NT2/D1 (cell line): ENCODE measurements around the gene RAB33B.

Experiments
- DNase-seq: peaks from one replicate; pipeline ENCODE4 v3.0.0-alpha.2; 2011; ENCODE audit warnings: low read depth, low spot score
- H3K27me3 ChIP-seq: 2 replicates; pipeline ENCODE4 v1.6.0; 2011; ENCODE audit warnings: mild to moderate bottlenecking; ENCODE audit not compliant: insufficient read length, insufficient read depth
- H3K36me3 ChIP-seq: 2 replicates; pipeline ENCODE4 v1.6.1; 2011; ENCODE audit warnings: mild to moderate bottlenecking, low read length, mixed read lengths; ENCODE audit not compliant: insufficient read depth, insufficient read length
- H3K4me1 ChIP-seq: 2 replicates; pipeline ENCODE4 v1.5.1; 2011; ENCODE audit not compliant: insufficient read depth, insufficient read length
- H3K4me3 ChIP-seq: 2 replicates; pipeline ENCODE4 v1.5.1; 2011; ENCODE audit warnings: low read depth; ENCODE audit not compliant: insufficient read length
- H3K9ac ChIP-seq: 2 replicates; pipeline ENCODE4 v1.6.0; 2011; ENCODE audit warnings: low read depth; ENCODE audit not compliant: insufficient read length
- H3K9me3 ChIP-seq: 2 replicates; pipeline ENCODE4 v1.5.1; 2011; ENCODE audit warnings: mild to moderate bottlenecking, low read length; ENCODE audit not compliant: insufficient read depth
- SUZ12 ChIP-seq: IDR thresholded peaks from 2 replicates; pipeline ENCODE4 v1.6.1; 2011; ENCODE audit not compliant: insufficient read length, insufficient read depth; ENCODE audit errors: extremely low read depth
- YY1 ChIP-seq: IDR thresholded peaks from 2 replicates; pipeline ENCODE4 v1.6.1; 2011; ENCODE audit not compliant: insufficient read length, insufficient read depth
- ZNF274 ChIP-seq: IDR thresholded peaks from 2 replicates; pipeline ENCODE4 v1.6.1; 2011; ENCODE audit warnings: mild to moderate bottlenecking, low read depth, low read length

The RAB33B gene

DNA sequence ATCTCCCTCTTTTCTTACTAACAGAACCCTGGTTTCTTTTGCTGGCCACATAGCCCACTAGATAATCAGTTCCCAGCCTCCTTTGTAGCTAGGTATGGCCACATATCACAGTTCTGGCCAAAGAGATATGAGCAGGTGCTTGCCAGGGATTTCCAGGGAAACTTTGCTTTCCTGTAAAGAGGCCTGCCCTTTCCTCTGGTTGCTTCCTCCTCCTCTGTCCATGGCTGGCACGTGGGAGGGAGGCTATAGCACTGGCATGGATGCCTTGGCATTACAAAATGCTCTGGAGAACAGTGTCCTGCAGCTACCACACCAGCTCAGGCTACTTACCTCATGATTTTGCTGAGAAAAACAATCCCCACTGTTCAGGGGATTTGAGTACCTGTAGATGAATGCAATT is 27.5 kb downstream of the RAB33B start:
- Histone ChIP-seq H3K27me3 (no peaks in the 10 kb centered on the region), H3K36me3 (no peaks in the 10 kb centered on the region), H3K9me3 (no peaks in the 10 kb centered on the region), H3K4me3 (no peak overlapping the region), H3K4me1 (no peaks in the 10 kb centered on the region), H3K9ac (no peak overlapping the region)
- DNase-seq: no peak
- TF ChIP-seq ZNF274 (no peak), SUZ12 (no peak), YY1 (no peak)

- Histone ChIP-seq H3K27me3 (no peaks in the 10 kb centered on the region), H3K9ac (no peak overlapping the region), H3K9me3 (no peaks in the 10 kb centered on the region), H3K4me1 (no peaks in the 10 kb centered on the region), H3K4me3 (no peak overlapping the region), H3K36me3 (no peaks in the 10 kb centered on the region)
- DNase-seq: no peak
- TF ChIP-seq YY1 (no peak), SUZ12 (no peak), ZNF274 (no peak)
These were observed 29.1 kb downstream of the RAB33B start for GRCh38 chr4:139483000-139483399.

- H3K27me3 ChIP-seq: no peaks in the 10 kb centered on the region
- TF ChIP-seq ZNF274: no peak
- TF ChIP-seq YY1: no peak
- TF ChIP-seq SUZ12: no peak
- no peaks in the 10 kb centered on the region for H3K9me3 ChIP-seq
- no peaks in the 10 kb centered on the region for H3K36me3 ChIP-seq
- H3K9ac ChIP-seq: no peak overlapping the region
- DNase-seq: no peak
- no peaks in the 10 kb centered on the region for H3K4me1 ChIP-seq
- no peak overlapping the region for H3K4me3 ChIP-seq
These were observed 30.9 kb downstream of the RAB33B start for GRCh38 chr4:139484783-139485311.

- no peaks in the 10 kb centered on the region for H3K36me3 ChIP-seq
- no peak for DNase-seq
- no peak overlapping the region for H3K9ac ChIP-seq
- H3K4me3 ChIP-seq: no peak overlapping the region
- TF ChIP-seq YY1 (no peak), ZNF274 (no peak)
- H3K4me1 ChIP-seq: no peaks in the 10 kb centered on the region
- H3K9me3 ChIP-seq: no peaks in the 10 kb centered on the region
- no peaks in the 10 kb centered on the region for H3K27me3 ChIP-seq
These were observed 34.5 kb downstream of the RAB33B start for GRCh38 chr4:139488442-139488841.

GRCh38 chr4:139489638-139490037 is 35.7 kb downstream of the RAB33B start:
- Histone ChIP-seq H3K36me3 (no peaks in the 10 kb centered on the region), H3K27me3 (no peaks in the 10 kb centered on the region), H3K4me1 (no peaks in the 10 kb centered on the region), H3K9ac (no peak overlapping the region), H3K9me3 (peaks cover 10% of the 10 kb centered on the region; the same call in 1 of the 2 replicates), H3K4me3 (no peak overlapping the region)
- TF ChIP-seq ZNF274 (no peak), YY1 (no peak), SUZ12 (no peak)
- DNase-seq: no peak

GRCh38 chr4:139492429-139492828 is 38.5 kb downstream of the RAB33B start:
- no peak overlapping the region for H3K4me3 ChIP-seq
- H3K9me3 ChIP-seq: peaks cover 10% of the 10 kb centered on the region; the same call in 1 of the 2 replicates
- DNase-seq: no peak
- TF ChIP-seq SUZ12 (no peak), YY1 (no peak), ZNF274 (no peak)
- no peak overlapping the region for H3K9ac ChIP-seq
- no peaks in the 10 kb centered on the region for H3K4me1 ChIP-seq
- no peaks in the 10 kb centered on the region for H3K27me3 ChIP-seq
- no peaks in the 10 kb centered on the region for H3K36me3 ChIP-seq

DNA sequence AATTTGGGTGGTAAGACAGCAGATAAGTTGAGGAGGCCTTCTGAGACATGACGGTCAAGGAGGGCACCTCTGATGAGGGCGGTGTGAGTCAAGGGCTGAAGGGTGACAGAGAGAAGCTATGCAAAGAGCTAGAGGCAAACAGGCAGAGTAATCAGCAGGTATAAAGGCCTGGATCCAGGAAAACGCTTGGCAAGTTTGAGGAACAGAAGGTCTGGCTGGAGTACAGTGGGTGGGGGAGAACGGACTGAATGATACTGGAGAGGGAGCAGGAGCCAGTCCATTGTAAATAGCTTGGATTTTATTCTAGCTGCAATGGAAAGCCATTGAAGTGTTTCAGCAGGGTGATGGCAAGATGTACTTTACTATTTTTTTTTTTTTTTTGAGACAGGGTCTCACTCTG is 39.3 kb downstream of the RAB33B start:
- H3K36me3 ChIP-seq: no peaks in the 10 kb centered on the region
- H3K4me1 ChIP-seq: no peaks in the 10 kb centered on the region
- H3K9ac ChIP-seq: no peak overlapping the region
- no peak for DNase-seq
- no peak for TF ChIP-seq YY1
- TF ChIP-seq ZNF274: no peak
- no peak for TF ChIP-seq SUZ12
- no peaks in the 10 kb centered on the region for H3K27me3 ChIP-seq
- no peak overlapping the region for H3K4me3 ChIP-seq
- H3K9me3 ChIP-seq: peaks cover 10% of the 10 kb centered on the region; the same call in 1 of the 2 replicates

DNA sequence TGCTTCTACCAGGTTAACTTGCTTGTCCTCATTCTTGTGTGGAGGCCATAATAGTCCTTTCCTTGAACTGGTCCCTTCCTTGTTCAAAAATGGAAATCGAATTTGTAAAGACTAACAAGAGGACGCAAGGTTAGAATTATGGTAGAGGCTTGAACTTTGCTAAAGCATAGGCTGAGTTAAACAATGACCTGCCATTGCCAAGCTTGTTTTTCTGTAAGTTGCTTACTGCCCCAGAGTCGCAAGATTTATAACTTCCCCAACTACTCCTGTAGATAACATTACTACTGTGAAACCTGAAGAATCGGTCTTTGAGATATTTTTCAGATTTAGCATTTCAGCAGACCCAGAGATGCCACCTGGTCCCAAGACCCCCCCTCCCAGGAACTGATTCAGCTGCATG is 45.3 kb downstream of the RAB33B start:
- no peak for DNase-seq
- no peaks in the 10 kb centered on the region for H3K27me3 ChIP-seq

More for the DNA sequence above, 45.3 kb downstream of the RAB33B start:
- no peaks in the 10 kb centered on the region for H3K36me3 ChIP-seq
- H3K9ac ChIP-seq: no peak overlapping the region
- H3K4me3 ChIP-seq: no peak overlapping the region
- peaks cover 3% of the 10 kb centered on the region; the same call in 1 of the 2 replicates for H3K9me3 ChIP-seq
- no peaks in the 10 kb centered on the region for H3K4me1 ChIP-seq
- TF ChIP-seq SUZ12 (no peak), YY1 (no peak), ZNF274 (no peak)
